Caco-2 (cell line): ENCODE measurements around the gene PHC3. TPM values are rescaled to one million over a fixed set of nuclear protein-coding genes. Genes with fewer than 3 reads are reported as not detected.

Source experiments
- BruUV-seq: library from RNA; stranded (reverse); fragments of 400-500 nt; replicated peaks from 2 replicates; lab custom pipeline; 2021; lab: Mats Ljungman, UMichigan
- CTCF ChIA-PET: fragments of 300-600 bp; sonication (Branson Sonifier 250); formaldehyde crosslinking; loops from one replicate; lab custom pipeline; 2022; ENCODE audit warnings: antibody characterized with exemption; lab: Charles Lee
- POLR2A ChIA-PET: fragments of 300-600 bp; sonication (Branson Sonifier 250); formaldehyde crosslinking; loops from one replicate; lab custom pipeline; 2022; ENCODE audit warnings: antibody characterized with exemption; lab: Charles Lee
- DNase-seq, 2 experiments: peaks; one replicate each; pipeline versions ENCODE4 v3.0.0 to v3.0.0-alpha.2; 2020 to 2022
- H3K27me3 ChIP-seq: replicated peaks from 2 replicates; pipeline ENCODE4 v1.6.0; 2011; ENCODE audit warnings: low read length; ENCODE audit not compliant: control insufficient read depth, insufficient read depth
- H3K36me3 ChIP-seq: 2 replicates; pipeline ENCODE4 v1.5.1; 2011; ENCODE audit warnings: low read length; ENCODE audit not compliant: control insufficient read depth, insufficient read depth
- H3K4me1 ChIP-seq: fragments of 250-450 bp; sonication (Bioruptor Pico); 2 replicates; pipeline ENCODE4 v1.5.1; 2020; ENCODE audit warnings: mild to moderate bottlenecking
- H3K4me3 ChIP-seq: 2 replicates; pipeline ENCODE4 v1.5.1; 2011; ENCODE audit warnings: low read depth, mild to moderate bottlenecking, control low read depth, low read length
- H3K9me3 ChIP-seq: fragments of 250-450 bp; sonication (Bioruptor Pico); 2 replicates; pipeline ENCODE4 v1.5.1; 2020; ENCODE audit warnings: mild to moderate bottlenecking, moderate library complexity
- H3K27ac Mint-ChIP-seq: one replicate; pipeline ENCODE4 v1.8.0; 2022; ENCODE audit warnings: mixed read lengths; ENCODE audit not compliant: unreplicated experiment
- H3K27me3 Mint-ChIP-seq: one replicate; pipeline ENCODE4 v1.8.0; 2022; ENCODE audit warnings: mixed read lengths; ENCODE audit not compliant: insufficient read depth, unreplicated experiment
- H3K36me3 Mint-ChIP-seq: one replicate; pipeline ENCODE4 v1.8.0; 2022; ENCODE audit warnings: mild to moderate bottlenecking, mixed read lengths; ENCODE audit not compliant: insufficient read depth, unreplicated experiment
- H3K4me1 Mint-ChIP-seq: one replicate; pipeline ENCODE4 v1.8.0; 2022; ENCODE audit warnings: low read depth, mixed read lengths; ENCODE audit not compliant: unreplicated experiment
- H3K4me3 Mint-ChIP-seq: one replicate; pipeline ENCODE4 v1.8.0; 2022; ENCODE audit warnings: mild to moderate bottlenecking, moderate library complexity, mixed read lengths; ENCODE audit not compliant: unreplicated experiment
- H3K9me3 Mint-ChIP-seq: one replicate; pipeline ENCODE4 v1.8.0; 2022; ENCODE audit warnings: mixed read lengths; ENCODE audit not compliant: unreplicated experiment
- intact Hi-C: fragments of 100-400 bp; cut with micrococcal nuclease; formaldehyde crosslinking; loops from one replicate; pipeline ENCODE4 v1.10.0; 2022; ENCODE audit not compliant: unreplicated experiment
- total RNA-seq: library from RNA; stranded (reverse); gene quantifications from 2 replicates; pipeline ENCODE4 v1.2.3, GENCODE V29; 2022
- TF ChIP-seq, protein P1 (sequence below), 2 experiments: fragments of 200-600 bp in 1 of 2; IDR thresholded peaks; 1 replicate in 1 of 2; 2 replicates in 1 of 2; pipeline versions ENCODE4 v1.5.1 to v1.8.0; 2011 to 2022; ENCODE audit warnings: antibody characterized with exemption in 1 of 2, control low read depth in 1 of 2, inconsistent platforms in 1 of 2, low read depth in 1 of 2, low read length in 1 of 2, mild to moderate bottlenecking in 1 of 2, moderate library complexity in 1 of 2; ENCODE audit not compliant: insufficient read depth in 1 of 2, severe bottlenecking in 1 of 2, unreplicated experiment in 1 of 2

PHC3 gene
- total RNA-seq, 1 experiment from 2014 or later = 29.8 TPM

- no TSS peak for BruUV-seq
- Histone ChIP-seq H3K9me3 (no peaks in the 10 kb centered on the region), H3K4me3 (no peak overlapping the region), H3K27me3 (no peaks in the 10 kb centered on the region), H3K4me1 (0 out of 2 replicates have a peak, but pooled peaks cover 5% of the 10 kb centered on the region), H3K36me3 (no peaks in the 10 kb centered on the region)
- DNase-seq = no peak
- intact Hi-C loops = no loop called here
- H3K4me3 Mint-ChIP-seq = no peak overlapping the region
- peaks cover 6% of the 10 kb centered on the region for H3K36me3 Mint-ChIP-seq
- no peaks in the 10 kb centered on the region for H3K9me3 Mint-ChIP-seq
- no peaks in the 10 kb centered on the region for H3K27me3 Mint-ChIP-seq
- POLR2A ChIA-PET = no interaction called here
- H3K27ac Mint-ChIP-seq = no peak overlapping the region
- CTCF ChIA-PET = no interaction called here
- TF ChIP-seq, protein P1, sequence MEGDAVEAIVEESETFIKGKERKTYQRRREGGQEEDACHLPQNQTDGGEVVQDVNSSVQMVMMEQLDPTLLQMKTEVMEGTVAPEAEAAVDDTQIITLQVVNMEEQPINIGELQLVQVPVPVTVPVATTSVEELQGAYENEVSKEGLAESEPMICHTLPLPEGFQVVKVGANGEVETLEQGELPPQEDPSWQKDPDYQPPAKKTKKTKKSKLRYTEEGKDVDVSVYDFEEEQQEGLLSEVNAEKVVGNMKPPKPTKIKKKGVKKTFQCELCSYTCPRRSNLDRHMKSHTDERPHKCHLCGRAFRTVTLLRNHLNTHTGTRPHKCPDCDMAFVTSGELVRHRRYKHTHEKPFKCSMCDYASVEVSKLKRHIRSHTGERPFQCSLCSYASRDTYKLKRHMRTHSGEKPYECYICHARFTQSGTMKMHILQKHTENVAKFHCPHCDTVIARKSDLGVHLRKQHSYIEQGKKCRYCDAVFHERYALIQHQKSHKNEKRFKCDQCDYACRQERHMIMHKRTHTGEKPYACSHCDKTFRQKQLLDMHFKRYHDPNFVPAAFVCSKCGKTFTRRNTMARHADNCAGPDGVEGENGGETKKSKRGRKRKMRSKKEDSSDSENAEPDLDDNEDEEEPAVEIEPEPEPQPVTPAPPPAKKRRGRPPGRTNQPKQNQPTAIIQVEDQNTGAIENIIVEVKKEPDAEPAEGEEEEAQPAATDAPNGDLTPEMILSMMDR (IDR thresholded peaks at IDR 0.05; ENCODE audit: insufficient read depth in 1 of 2, low read depth in 1 of 2, low read length in 1 of 2, severe bottlenecking in 1 of 2, unreplicated experiment in 1 of 2) = no peak
- H3K4me1 Mint-ChIP-seq = no peaks in the 10 kb centered on the region
Measured at GRCh38 chr3:170226426-170226960, 45.0 kb upstream of the PHC3 start.

DNA sequence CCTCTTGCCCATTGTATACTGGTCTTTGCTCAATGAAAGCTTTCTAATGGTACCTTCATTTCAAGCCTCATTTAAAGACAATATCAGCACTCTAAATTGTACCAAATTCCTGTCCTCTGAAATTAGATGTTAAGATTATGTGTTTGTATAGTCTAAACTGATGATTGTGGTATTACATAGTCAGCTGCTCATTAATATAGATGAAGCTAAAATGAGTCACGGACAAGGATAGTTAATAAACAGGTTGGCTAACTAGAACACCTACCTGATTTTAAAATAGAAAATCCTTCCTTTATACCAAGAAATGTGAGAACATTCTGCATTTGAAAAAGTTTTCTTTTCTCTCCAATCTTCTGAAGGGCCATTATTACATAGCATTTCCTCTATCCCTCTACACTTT, 43.6 kb upstream of the PHC3 start:
- no TSS peak for BruUV-seq
- intact Hi-C loops = no loop called here
- peaks cover 6% of the 10 kb centered on the region for H3K36me3 Mint-ChIP-seq
- ChIA-PET POLR2A (no interaction called here), CTCF (no interaction called here)
- H3K4me1 ChIP-seq = 0 out of 2 replicates have a peak, but pooled peaks cover 5% of the 10 kb centered on the region
- TF ChIP-seq, protein P1 (IDR thresholded peaks at IDR 0.05; ENCODE audit: insufficient read depth in 1 of 2, low read depth in 1 of 2, low read length in 1 of 2, severe bottlenecking in 1 of 2, unreplicated experiment in 1 of 2) = no peak
- H3K4me3 Mint-ChIP-seq = no peak overlapping the region
- no peaks in the 10 kb centered on the region for H3K27me3 ChIP-seq
- H3K36me3 ChIP-seq = no peaks in the 10 kb centered on the region
- no peaks in the 10 kb centered on the region for H3K4me1 Mint-ChIP-seq
- no peaks in the 10 kb centered on the region for H3K27me3 Mint-ChIP-seq
- H3K9me3 Mint-ChIP-seq = no peaks in the 10 kb centered on the region
- H3K9me3 ChIP-seq = no peaks in the 10 kb centered on the region
- no peak for DNase-seq
- no peak overlapping the region for H3K4me3 ChIP-seq
- H3K27ac Mint-ChIP-seq = no peak overlapping the region

GRCh38 chr3:170222647-170223541, 41.4 kb upstream of the PHC3 start:
- Histone ChIP-seq H3K27me3 (no peaks in the 10 kb centered on the region), H3K4me3 (peak overlapping the region; percentile 91), H3K9me3 (peaks cover 5% of the 10 kb centered on the region; the same call in 1 of the 2 replicates), H3K4me1 (0 out of 2 replicates have a peak, but pooled peaks cover 5% of the 10 kb centered on the region), H3K36me3 (no peaks in the 10 kb centered on the region)
- peak in 1 of 2 experiments; percentile 55 for DNase-seq
- Mint-ChIP-seq H3K9me3 (no peaks in the 10 kb centered on the region), H3K4me1 (no peaks in the 10 kb centered on the region), H3K27ac (peak overlapping the region; percentile 99), H3K27me3 (no peaks in the 10 kb centered on the region), H3K4me3 (peak overlapping the region; percentile 88), H3K36me3 (peaks cover 6% of the 10 kb centered on the region)
- CTCF ChIA-PET = interaction anchor here (0.6 kb wide), 1 partner anchor 29 kb away, joined by 3 read pairs; no protein-coding TSS in a partner anchor
- intact Hi-C loops = loop anchor here (1.0 to 2.0 kb wide), 3 partner anchors 16 to 134 kb away; partner anchors contain the start of genes PHC3 and SKIL
- TSS peak; percentile 33 for BruUV-seq
- POLR2A ChIA-PET = interaction anchor here (0.6 kb wide), 2 partner anchors 58 to 646 kb away, joined by 3 read pairs; no protein-coding TSS in a partner anchor
- TF ChIP-seq, protein P1 (IDR thresholded peaks at IDR 0.05; ENCODE audit: insufficient read depth in 1 of 2, low read depth in 1 of 2, low read length in 1 of 2, severe bottlenecking in 1 of 2, unreplicated experiment in 1 of 2) = no peak
